H9 (cell line): ENCODE measurements around the gene LNX2. TPM values are rescaled to one million over a fixed set of nuclear protein-coding genes. Genes with fewer than 3 reads are reported as not detected.
A peak's percentile ranks its signal among the peaks of the same experiment; 100 is the strongest.

Source experiments
- DNase-seq: peaks from one replicate; pipeline ENCODE4 v3.0.0-alpha.2; 2017
- H2AFZ ChIP-seq: one replicate; pipeline ENCODE4 v1.6.1; 2013; ENCODE audit warnings: mild to moderate bottlenecking, low read length, control low read depth, moderate library complexity
- H2AK5ac ChIP-seq: 2 replicates; pipeline ENCODE4 v1.6.1; 2013; ENCODE audit warnings: low read length, control low read depth, mixed read lengths; ENCODE audit not compliant: insufficient read length
- H2BK120ac ChIP-seq: one replicate; pipeline ENCODE4 v1.6.1; 2013; ENCODE audit warnings: low read depth, mild to moderate bottlenecking, low read length, control low read depth, inconsistent platforms; ENCODE audit not compliant: poor library complexity, severe bottlenecking
- H2BK12ac ChIP-seq: 2 replicates; pipeline ENCODE4 v1.6.1; 2013; ENCODE audit warnings: low read length, control low read depth, mixed read lengths, low read depth; ENCODE audit not compliant: insufficient read length
- H2BK15ac ChIP-seq: 2 replicates; pipeline ENCODE4 v1.6.1; 2013; ENCODE audit warnings: low read depth, low read length, control low read depth
- H2BK20ac ChIP-seq: one replicate; pipeline ENCODE4 v1.6.1; 2013; ENCODE audit warnings: low read depth, mild to moderate bottlenecking, low read length, control low read depth, inconsistent platforms; ENCODE audit not compliant: poor library complexity, severe bottlenecking
- H2BK5ac ChIP-seq: 2 replicates; pipeline ENCODE4 v1.6.1; 2013; ENCODE audit warnings: low read length, control low read depth, mixed read lengths; ENCODE audit not compliant: insufficient read length
- H3K14ac ChIP-seq: 2 replicates; pipeline ENCODE4 v1.6.1; 2013; ENCODE audit warnings: low read length, control low read depth; ENCODE audit not compliant: insufficient read depth
- H3K18ac ChIP-seq: 2 replicates; pipeline ENCODE4 v1.6.1; 2013; ENCODE audit warnings: low read depth, mild to moderate bottlenecking, mixed read lengths, low read length, control low read depth; ENCODE audit not compliant: insufficient read length
- H3K23ac ChIP-seq: 2 replicates; pipeline ENCODE4 v1.6.1; 2013; ENCODE audit warnings: low read length, control low read depth, mixed read lengths, low read depth; ENCODE audit not compliant: insufficient read length
- H3K23me2 ChIP-seq: 2 replicates; pipeline ENCODE4 v1.6.1; 2013; ENCODE audit warnings: low read depth, mild to moderate bottlenecking, mixed read lengths, low read length, control low read depth; ENCODE audit not compliant: insufficient read length, poor library complexity, severe bottlenecking
- H3K27ac ChIP-seq: 2 replicates; pipeline ENCODE4 v1.5.1; 2013; ENCODE audit warnings: low read length, control low read depth, mixed read lengths, low read depth; ENCODE audit not compliant: insufficient read length
- H3K27me3 ChIP-seq: 2 replicates; pipeline ENCODE4 v1.6.1; 2013; ENCODE audit warnings: low read length, control low read depth, inconsistent platforms; ENCODE audit not compliant: insufficient read depth
- H3K4ac ChIP-seq: 2 replicates; pipeline ENCODE4 v1.6.1; 2013; ENCODE audit warnings: low read depth, mild to moderate bottlenecking, control low read depth, inconsistent platforms, low read length, moderate library complexity
- H3K4me1 ChIP-seq: 2 replicates; pipeline ENCODE4 v1.6.1; 2013; ENCODE audit warnings: low read length, control low read depth, inconsistent platforms; ENCODE audit not compliant: insufficient read depth
- H3K4me2 ChIP-seq: 2 replicates; pipeline ENCODE4 v1.6.1; 2013; ENCODE audit warnings: low read length, control low read depth, mixed read lengths; ENCODE audit not compliant: insufficient read length, insufficient read depth
- H3K56ac ChIP-seq: 2 replicates; pipeline ENCODE4 v1.6.1; 2013; ENCODE audit warnings: low read depth, mild to moderate bottlenecking, mixed read lengths, low read length, control low read depth; ENCODE audit not compliant: insufficient read length
- H3K79me1 ChIP-seq: 2 replicates; pipeline ENCODE4 v1.6.1; 2013; ENCODE audit warnings: low read depth, mild to moderate bottlenecking, moderate library complexity, low read length, control low read depth, inconsistent platforms; ENCODE audit not compliant: insufficient read depth, poor library complexity, severe bottlenecking
- H3K79me2 ChIP-seq: 2 replicates; pipeline ENCODE4 v1.6.1; 2013; ENCODE audit warnings: low read length, control low read depth, inconsistent platforms; ENCODE audit not compliant: insufficient read depth
- H3K9ac ChIP-seq: 2 replicates; pipeline ENCODE4 v1.6.1; 2013; ENCODE audit warnings: low read length, control low read depth, mixed read lengths; ENCODE audit not compliant: insufficient read length; ENCODE audit errors: extremely low read depth
- H3K9me3 ChIP-seq: one replicate; pipeline ENCODE4 v1.6.1; 2013; ENCODE audit warnings: low read depth, low read length, inconsistent platforms; ENCODE audit not compliant: control insufficient read depth
- H3T11ph ChIP-seq: one replicate; pipeline ENCODE4 v1.6.1; 2013; ENCODE audit warnings: mild to moderate bottlenecking, low read length, control low read depth, inconsistent platforms
- H4K20me1 ChIP-seq: one replicate; pipeline ENCODE4 v1.6.1; 2013; ENCODE audit not compliant: control insufficient read depth, insufficient read length, insufficient read depth
- H4K5ac ChIP-seq: 2 replicates; pipeline ENCODE4 v1.6.1; 2013; ENCODE audit warnings: low read depth, mild to moderate bottlenecking, mixed read lengths, low read length, control low read depth; ENCODE audit not compliant: insufficient read length
- H4K8ac ChIP-seq: replicated peaks from 2 replicates; pipeline ENCODE4 v1.6.1; 2013; ENCODE audit warnings: low read length, control low read depth, mixed read lengths, low read depth; ENCODE audit not compliant: insufficient read length
- H4K91ac ChIP-seq: 2 replicates; pipeline ENCODE4 v1.6.1; 2013; ENCODE audit warnings: low read depth, mild to moderate bottlenecking, moderate library complexity, mixed read lengths, low read length, control low read depth; ENCODE audit not compliant: insufficient read length
- H3K27ac Mint-ChIP-seq, 3 experiments: 2 replicates in 2 of 3; 3 replicates in 1 of 3; pipeline ENCODE4 v1.8.0; 2020 to 2021; ENCODE audit warnings: mixed read lengths in 3 of 3, mild to moderate bottlenecking in 1 of 3, moderate library complexity in 1 of 3
- H3K27me3 Mint-ChIP-seq: 2 replicates; pipeline ENCODE4 v1.8.0; 2021; ENCODE audit warnings: low read depth, mild to moderate bottlenecking, moderate library complexity, mixed read lengths
- H3K36me3 Mint-ChIP-seq, 3 experiments: 2 replicates in 2 of 3; 3 replicates in 1 of 3; pipeline ENCODE4 v1.8.0; 2020 to 2021; ENCODE audit warnings: low read depth in 3 of 3, mixed read lengths in 3 of 3; ENCODE audit not compliant: insufficient read depth in 1 of 3
- H3K4me1 Mint-ChIP-seq, 2 experiments: 2 replicates each; pipeline ENCODE4 v1.8.0; 2020; ENCODE audit warnings: mixed read lengths in 2 of 2
- H3K4me3 Mint-ChIP-seq, 2 experiments: 2 replicates in 1 of 2; 3 replicates in 1 of 2; pipeline ENCODE4 v1.8.0; 2020 to 2021; ENCODE audit warnings: mild to moderate bottlenecking in 2 of 2, mixed read lengths in 2 of 2, moderate library complexity in 1 of 2
- H3K9me3 Mint-ChIP-seq, 2 experiments: 2 replicates in 1 of 2; 3 replicates in 1 of 2; pipeline ENCODE4 v1.8.0; 2020; ENCODE audit warnings: mild to moderate bottlenecking in 2 of 2, mixed read lengths in 2 of 2, moderate library complexity in 1 of 2
- CTCF ChIP-seq: fragments of 200-600 bp; sonication (generic); conservative IDR thresholded peaks from 3 replicates; pipeline ENCODE4 v1.8.0; 2021; ENCODE audit warnings: antibody characterized with exemption, mild to moderate bottlenecking
- WGBS: extraction: QIAGEN DNeasy Blood & Tissue Kit; methylation state at CpG from one replicate; pipeline ENCODE4 v1.1.7; 2013; ENCODE audit warnings: missing lambda C conversion rate, low lambda C conversion rate, mixed read lengths; ENCODE audit not compliant: insufficient read length; ENCODE audit errors: extremely low coverage; 5-methylcytosine and 5-hydroxymethylcytosine counted together
- total RNA-seq: library from RNA; stranded (reverse); gene quantifications from 2 replicates; pipeline ENCODE4 v1.2.1, GENCODE V29; 2021

LNX2 gene
- total RNA-seq, 1 experiment from 2014 or later: 12.4 TPM

- Histone ChIP-seq H3K14ac (no peak overlapping the region), H3T11ph (no peak overlapping the region), H2BK15ac (no peak overlapping the region), H2BK20ac (no peak overlapping the region), H2BK120ac (no peak overlapping the region), H2BK5ac (no peak overlapping the region), H3K56ac (no peak overlapping the region), H2AK5ac (no peak overlapping the region), H3K79me2 (no peaks in the 10 kb centered on the region), H4K20me1 (no peaks in the 10 kb centered on the region), H3K9ac (no peak overlapping the region), H4K8ac (no peak overlapping the region), H3K4me2 (no peak overlapping the region), H3K4ac (no peak overlapping the region), H3K23ac (no peak overlapping the region), H3K23me2 (no peaks in the 10 kb centered on the region), H4K91ac (no peak overlapping the region), H3K27me3 (no peaks in the 10 kb centered on the region), H3K4me1 (no peaks in the 10 kb centered on the region), H4K5ac (no peak overlapping the region), H3K9me3 (no peaks in the 10 kb centered on the region), H3K18ac (no peak overlapping the region), H3K27ac (no peak overlapping the region), H3K79me1 (no peaks in the 10 kb centered on the region), H2BK12ac (no peak overlapping the region), H2AFZ (no peak overlapping the region)
- no CpG with 5 or more reads among the region's 3 CpGs for WGBS
- no peak for DNase-seq
- no peak for TF ChIP-seq CTCF
- peaks cover 8 to 14% (median 10%) of the 10 kb centered on the region in 3 experiments; a peak in 6 of 7 replicates for H3K36me3 Mint-ChIP-seq
- peaks cover 0 to 2% of the 10 kb centered on the region in 2 experiments; a peak in 1 of 5 replicates for H3K9me3 Mint-ChIP-seq
- no peaks in the 10 kb centered on the region for H3K27me3 Mint-ChIP-seq
- peaks cover 8 to 14% of the 10 kb centered on the region in 2 experiments; a peak in 3 of 4 replicates for H3K4me1 Mint-ChIP-seq
- peak overlapping the region in 2 of 3 experiments; percentile 9 to 65; a peak in 2 of 7 replicates for H3K27ac Mint-ChIP-seq
- no peak overlapping the region for H3K4me3 Mint-ChIP-seq
Observed at GRCh38 chr13:27666951-27667350, 46.6 kb upstream of the LNX2 start.
